Esophagus (tissue), 2 donors: Measurements from ENCODE around the gene MAPK1. TPM values are rescaled to one million over a fixed set of nuclear protein-coding genes. Genes with fewer than 3 reads are reported as not detected.
"Not testable (repeated sequence)": the region's sequence is repeated elsewhere in the genome, so short reads cannot be mapped to it uniquely, and the experiment has no call there.

Source experiments
- H3K27ac ChIP-seq, 2 donors: one replicate each; pipeline ENCODE4 v1.5.1; 2013; ENCODE audit warnings: low read depth in 2 of 2, mild to moderate bottlenecking in 2 of 2, inconsistent platforms in 1 of 2, low read length in 1 of 2, moderate library complexity in 1 of 2
- H3K27me3 ChIP-seq, 2 donors: one replicate each; pipeline ENCODE4 v1.6.1; 2013; ENCODE audit warnings: low read length in 2 of 2, control low read depth in 1 of 2, mild to moderate bottlenecking in 1 of 2; ENCODE audit not compliant: insufficient read depth in 2 of 2, control insufficient read depth in 1 of 2
- H3K36me3 ChIP-seq, 2 donors: one replicate each; pipeline ENCODE4 v1.6.1; 2013; ENCODE audit warnings: low read length in 1 of 2; ENCODE audit not compliant: control insufficient read depth in 2 of 2, insufficient read depth in 2 of 2
- H3K4me1 ChIP-seq, 2 donors: one replicate each; pipeline ENCODE4 v1.6.1; 2013; ENCODE audit warnings: low read length in 1 of 2; ENCODE audit not compliant: control insufficient read depth in 2 of 2, insufficient read depth in 2 of 2
- H3K4me3 ChIP-seq, 2 donors: one replicate each; pipeline ENCODE4 v1.5.1; 2013; ENCODE audit warnings: low read length in 2 of 2, mild to moderate bottlenecking in 2 of 2, low read depth in 1 of 2, moderate library complexity in 1 of 2
- H3K9me3 ChIP-seq, 2 donors: one replicate each; pipeline ENCODE4 v1.6.1; 2013; ENCODE audit warnings: mild to moderate bottlenecking in 2 of 2, low read depth in 1 of 2, low read length in 1 of 2, moderate library complexity in 1 of 2; ENCODE audit not compliant: control insufficient read depth in 2 of 2, insufficient read depth in 1 of 2
- WGBS, 2 donors: extraction: QIAGEN DNeasy Blood & Tissue Kit; methylation state at CpG; one replicate each; pipeline ENCODE4 v1.1.7; 2013; 5-methylcytosine and 5-hydroxymethylcytosine counted together
- polyA plus RNA-seq, 2 donors: library from polyadenylated mRNA; stranded (reverse); fragments of 200-250 nt; gene quantifications; one replicate each; pipeline ENCODE4 v1.2.3, GENCODE V29; 2013
- donor health status: healthy with polysubstance abuse.
- donor health status: Bipolar disorder and iron deficiency.

The MAPK1 gene
- polyA plus RNA-seq, 2 donors = 10.0 to 17.4 TPM

DNA sequence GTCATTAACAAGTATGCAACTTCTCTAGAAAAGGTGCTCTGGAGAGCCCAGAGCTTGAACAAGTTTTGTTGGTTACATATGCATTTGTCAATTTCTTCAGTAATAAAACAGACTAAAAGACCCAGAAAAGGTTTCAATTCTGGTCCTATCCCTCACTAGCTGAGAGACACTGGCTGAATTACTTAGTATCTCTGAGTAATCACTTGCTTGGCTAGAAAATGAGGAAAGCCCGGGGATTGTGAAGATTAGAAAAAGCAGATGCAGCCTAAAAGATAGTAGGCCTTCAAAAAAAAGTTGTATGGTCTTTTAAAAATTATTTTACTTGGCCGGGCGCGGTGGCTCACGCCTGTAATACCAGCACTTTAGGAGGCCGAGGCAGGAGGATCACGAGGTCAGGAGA, 41.2 kb downstream of the MAPK1 start:
- Histone ChIP-seq H3K27me3 (no peaks in the 10 kb centered on the region), H3K36me3 (no peaks in the 10 kb centered on the region), H3K9me3 (no peaks in the 10 kb centered on the region), H3K27ac (no peak overlapping the region), H3K4me1 (peaks cover 3 to 5% of the 10 kb centered on the region in 2 donors), H3K4me3 (no peak overlapping the region)
- 90 to 95% methylated on average over 7 of the region's 7 CpGs for WGBS, 2 donors

DNA sequence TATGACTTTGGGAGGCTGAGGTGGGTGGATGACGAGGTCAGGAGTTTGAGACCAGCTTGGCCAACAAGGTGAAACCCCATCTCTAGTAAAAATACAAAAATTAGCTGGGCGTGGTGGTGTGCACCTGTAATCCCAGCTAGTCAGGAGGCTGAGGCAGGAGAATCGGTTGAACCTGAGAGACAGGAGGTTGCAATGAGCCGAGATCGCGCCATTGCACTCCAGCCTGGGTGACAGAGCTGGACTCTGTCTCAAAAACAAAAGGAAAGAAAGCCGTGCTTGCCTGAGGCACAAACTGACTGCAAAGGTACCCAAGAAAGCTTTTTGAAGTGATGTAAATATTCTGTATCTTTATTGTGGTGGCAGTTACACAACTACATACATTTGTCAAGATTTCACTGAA, 42.5 kb downstream of the MAPK1 start:
- WGBS, 2 donors = 91 to 95% methylated on average over 7 of the region's 7 CpGs
- H3K27ac ChIP-seq, H3K27me3 ChIP-seq, H3K9me3 ChIP-seq, H3K4me3 ChIP-seq, H3K36me3 ChIP-seq, H3K4me1 ChIP-seq: not testable (repeated sequence)

DNA sequence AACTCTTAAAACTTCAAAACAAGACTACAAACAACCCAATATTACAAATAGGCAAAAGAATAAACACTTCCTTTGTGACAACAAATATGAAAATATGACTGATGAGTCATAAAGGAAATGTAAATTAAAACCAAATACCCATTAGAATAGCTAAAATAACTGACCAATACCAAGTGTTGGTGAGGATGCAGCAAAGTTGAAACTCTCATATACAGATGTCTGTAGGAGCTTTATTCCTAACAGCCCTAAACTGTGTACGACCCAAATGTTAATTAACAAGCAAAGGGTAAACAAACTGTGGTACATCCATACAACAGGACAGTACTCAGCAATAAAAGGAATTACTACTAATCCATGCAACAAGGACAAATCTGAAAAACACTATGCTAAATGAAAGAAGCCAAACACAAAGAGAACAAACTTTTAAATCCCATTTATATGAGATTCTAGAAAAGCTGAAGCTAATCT, 43.0 kb downstream of the MAPK1 start:
- Histone ChIP-seq H3K9me3 (no peaks in the 10 kb centered on the region), H3K27me3 (no peaks in the 10 kb centered on the region), H3K4me1 (peaks cover 3 to 5% of the 10 kb centered on the region in 2 donors), H3K27ac (no peak overlapping the region), H3K4me3 (no peak overlapping the region), H3K36me3 (no peaks in the 10 kb centered on the region)
- WGBS, 2 donors = 80 to 81% methylated on average over 1 of the region's 1 CpG

DNA sequence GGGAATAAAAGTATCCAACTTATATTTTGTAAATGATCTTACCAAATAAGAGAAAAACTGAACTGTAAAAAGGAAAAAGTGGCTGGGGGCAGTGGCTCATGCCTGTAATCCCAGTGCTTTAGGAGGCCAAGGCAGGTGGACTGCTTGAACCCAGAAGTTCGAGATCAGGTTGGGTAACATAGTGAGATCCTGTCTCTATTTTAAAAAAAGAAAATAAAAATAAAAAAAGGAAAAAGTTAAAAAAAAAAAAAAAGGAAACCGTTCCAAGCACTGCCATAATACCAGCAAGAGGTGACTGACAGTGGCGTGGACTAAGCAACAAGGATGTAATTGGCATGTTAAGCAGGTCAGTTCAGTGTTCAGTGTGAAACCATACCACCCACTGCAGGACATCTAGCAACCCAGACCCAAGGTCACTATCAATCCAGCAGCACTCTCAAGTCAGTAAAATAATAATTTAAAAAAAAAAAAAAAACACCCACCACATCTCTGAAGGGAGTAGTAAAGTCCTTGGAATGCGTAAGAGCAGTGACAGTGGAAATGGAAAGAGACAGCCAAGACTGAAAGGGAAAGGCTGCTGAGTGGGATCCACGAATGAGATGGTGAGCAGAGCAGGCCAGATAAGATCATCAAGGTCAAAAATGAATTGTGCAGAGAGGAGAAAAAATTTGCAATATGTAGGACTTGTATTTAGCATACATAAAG, 43.6 kb downstream of the MAPK1 start:
- Histone ChIP-seq H3K4me1 (peaks cover 3 to 5% of the 10 kb centered on the region in 2 donors), H3K4me3 (no peak overlapping the region), H3K9me3 (no peaks in the 10 kb centered on the region), H3K36me3 (no peaks in the 10 kb centered on the region), H3K27ac (no peak overlapping the region), H3K27me3 (no peaks in the 10 kb centered on the region)
- WGBS, 2 donors = 70 to 73% methylated on average over 5 of the region's 5 CpGs

DNA sequence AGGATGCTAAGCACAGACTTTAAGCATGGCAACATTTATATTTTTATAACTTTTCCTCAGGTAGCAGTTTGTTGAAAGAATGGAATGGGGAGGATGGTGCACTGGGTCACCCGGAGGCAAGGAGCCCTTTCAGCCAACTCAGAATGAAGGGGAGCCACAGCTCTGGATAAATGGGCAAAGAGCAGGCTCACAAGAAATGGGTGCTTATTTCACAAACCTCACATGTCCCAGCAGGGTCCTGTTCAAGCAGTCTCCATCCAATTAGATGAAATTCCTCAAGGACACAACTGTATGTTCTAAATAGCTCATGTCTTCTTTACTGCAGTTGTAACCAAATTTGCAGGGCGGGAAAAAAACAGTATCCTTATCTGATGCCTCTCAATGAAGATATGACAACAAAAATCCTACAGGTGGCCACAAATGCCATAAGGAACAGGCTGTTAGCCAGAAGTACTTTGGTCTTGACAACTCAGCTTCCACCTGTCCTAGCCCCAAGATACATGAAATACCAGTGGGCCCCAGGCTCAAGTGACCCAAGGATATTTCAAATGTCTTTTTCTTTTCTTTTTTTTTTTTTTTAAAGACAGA, 48.2 kb downstream of the MAPK1 start:
- Histone ChIP-seq H3K27me3 (no peaks in the 10 kb centered on the region), H3K27ac (no peak overlapping the region), H3K4me3 (no peak overlapping the region), H3K9me3 (no peaks in the 10 kb centered on the region), H3K4me1 (peaks cover 0 to 4% of the 10 kb centered on the region in 2 donors), H3K36me3 (no peaks in the 10 kb centered on the region)
- WGBS, 2 donors = 91 to 94% methylated on average over 2 of the region's 2 CpGs

DNA sequence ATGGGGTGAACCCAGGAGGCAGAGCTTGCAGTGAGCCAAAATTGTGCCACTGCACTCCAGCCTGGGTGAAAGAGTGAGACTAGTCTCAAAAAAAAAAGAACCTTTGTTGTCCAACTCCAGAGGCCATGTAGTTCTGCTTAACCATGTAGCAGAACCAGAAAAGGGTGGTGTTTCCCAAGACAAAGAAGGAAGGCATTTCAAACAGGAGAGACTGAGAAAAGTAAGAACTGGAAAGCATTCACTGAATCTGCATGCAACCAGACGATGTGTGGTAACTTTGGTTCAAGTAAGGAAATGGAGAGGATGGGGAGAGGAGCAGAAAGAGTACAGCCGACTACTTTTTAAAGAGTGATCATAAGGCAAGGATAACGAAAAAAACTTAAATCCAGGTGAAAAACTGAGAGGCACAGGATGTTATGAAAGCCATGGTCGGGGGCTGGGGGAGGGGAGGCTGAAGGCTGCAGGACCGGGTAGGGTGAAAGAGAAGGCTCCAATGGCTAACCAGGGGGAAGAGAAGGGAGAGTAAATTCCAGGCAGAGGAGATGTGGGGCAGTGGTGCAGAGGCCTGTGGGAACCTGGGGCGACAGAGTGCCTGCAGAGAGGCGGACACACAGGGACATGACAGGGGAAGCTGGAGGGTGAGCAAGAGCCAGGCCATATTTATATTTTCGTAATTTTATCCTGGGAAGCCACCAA, 48.8 kb downstream of the MAPK1 start:
- H3K4me3 ChIP-seq = no peak overlapping the region
- H3K36me3 ChIP-seq = no peaks in the 10 kb centered on the region
- no peak overlapping the region for H3K27ac ChIP-seq
- 77% methylated on average over 8 of the region's 8 CpGs for WGBS, 2 donors
- H3K9me3 ChIP-seq = no peaks in the 10 kb centered on the region
- peaks cover 0 to 4% of the 10 kb centered on the region in 2 donors for H3K4me1 ChIP-seq
- no peaks in the 10 kb centered on the region for H3K27me3 ChIP-seq

DNA sequence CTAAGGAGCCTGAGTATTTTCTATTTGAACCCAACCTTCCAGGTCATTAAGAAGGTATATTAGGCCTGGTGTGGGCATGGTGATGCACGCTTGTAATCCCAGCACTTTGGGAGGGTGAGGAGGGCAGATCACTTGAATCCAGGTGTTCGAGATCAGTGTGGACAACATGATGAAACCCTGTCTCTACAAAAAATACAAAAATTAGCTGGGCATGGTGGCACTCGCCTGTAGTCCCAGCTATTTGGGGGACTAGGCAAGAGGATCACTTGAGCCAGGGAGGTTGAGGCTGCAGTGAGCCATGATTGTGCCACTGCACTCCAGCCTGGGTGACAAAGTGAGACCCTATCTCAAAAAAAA, 50.0 kb downstream of the MAPK1 start:
- not testable (repeated sequence) for H3K4me3 ChIP-seq

DNA sequence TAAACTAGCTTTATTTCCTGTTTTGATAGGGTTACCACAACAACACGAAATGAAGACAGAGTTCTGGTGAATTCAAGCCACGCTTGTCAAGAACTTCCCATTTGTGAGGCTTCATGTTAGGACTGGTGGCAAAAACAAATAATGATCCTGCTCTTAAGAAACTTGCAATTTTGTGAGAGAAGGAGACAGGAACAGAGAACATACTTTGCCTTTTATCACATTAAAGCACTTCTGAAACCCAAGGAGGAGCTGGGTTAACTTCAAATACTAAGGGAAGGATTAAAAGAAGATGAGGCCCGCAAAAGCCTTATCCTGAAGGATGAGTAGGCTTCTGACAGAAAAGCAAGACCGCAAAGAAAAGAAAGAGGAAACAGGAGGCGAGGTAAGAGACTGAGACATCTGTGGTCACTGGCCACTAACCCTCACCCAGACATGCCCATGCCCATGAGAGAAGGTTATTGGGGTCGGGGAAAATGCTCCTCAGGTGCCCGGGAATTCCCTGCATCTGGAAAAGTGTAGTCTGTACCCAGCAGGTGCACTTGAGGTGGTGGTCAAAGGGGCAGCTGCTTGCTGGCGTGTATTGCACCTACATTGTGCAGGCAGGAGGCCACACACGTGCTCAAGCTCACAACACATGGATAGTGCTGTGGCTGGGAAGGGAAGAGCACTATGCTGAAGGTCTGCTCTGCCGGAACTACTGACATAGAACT, 50.5 kb downstream of the MAPK1 start:
- Histone ChIP-seq H3K27me3 (no peaks in the 10 kb centered on the region), H3K4me1 (peaks cover 0 to 4% of the 10 kb centered on the region in 2 donors), H3K4me3 (no peak overlapping the region), H3K36me3 (no peaks in the 10 kb centered on the region), H3K9me3 (no peaks in the 10 kb centered on the region), H3K27ac (peak overlapping the region; percentile 63 to 68)
- 36 to 41% methylated on average over 10 of the region's 10 CpGs for WGBS, 2 donors

More for the DNA sequence above, 50.0 kb downstream of the MAPK1 start:
- peak overlapping the region; percentile 63 to 68 for H3K27ac ChIP-seq
- H3K4me1 ChIP-seq, H3K27me3 ChIP-seq, H3K36me3 ChIP-seq, H3K9me3 ChIP-seq: not testable (repeated sequence)
- 74 to 87% methylated on average over 3 of the region's 3 CpGs for WGBS, 2 donors

DNA sequence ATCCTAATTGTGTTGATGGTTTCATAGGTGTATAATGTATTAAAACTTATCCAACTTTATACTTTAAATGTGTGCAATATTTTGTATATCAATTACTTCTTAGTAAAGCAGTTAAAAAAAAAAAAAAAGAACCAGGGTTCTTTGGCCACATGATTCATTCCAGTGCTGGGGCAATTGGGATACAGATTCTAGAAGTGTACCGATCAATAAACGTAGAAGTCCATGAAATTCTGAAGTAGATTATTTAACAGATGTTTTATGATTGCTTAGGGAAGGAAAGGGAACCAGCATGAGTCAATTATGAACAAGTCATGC, 51.0 kb downstream of the MAPK1 start:
- no peaks in the 10 kb centered on the region for H3K36me3 ChIP-seq
- H3K4me1 ChIP-seq = peaks cover 0 to 4% of the 10 kb centered on the region in 2 donors
- no peaks in the 10 kb centered on the region for H3K27me3 ChIP-seq
- H3K9me3 ChIP-seq = no peaks in the 10 kb centered on the region
- no peak overlapping the region for H3K27ac ChIP-seq
- H3K4me3 ChIP-seq = no peak overlapping the region
- 8 to 13% methylated on average over 2 of the region's 2 CpGs for WGBS, 2 donors
